GM21515 (cell line): ENCODE data around the gene DOP1A.

Source experiments
- ATAC-seq: cut with Tn5 transposase; IDR thresholded peaks from one replicate; pipeline ENCODE4 v1.9.1; 2021; ENCODE audit not compliant: unreplicated experiment

Gene DOP1A

DNA sequence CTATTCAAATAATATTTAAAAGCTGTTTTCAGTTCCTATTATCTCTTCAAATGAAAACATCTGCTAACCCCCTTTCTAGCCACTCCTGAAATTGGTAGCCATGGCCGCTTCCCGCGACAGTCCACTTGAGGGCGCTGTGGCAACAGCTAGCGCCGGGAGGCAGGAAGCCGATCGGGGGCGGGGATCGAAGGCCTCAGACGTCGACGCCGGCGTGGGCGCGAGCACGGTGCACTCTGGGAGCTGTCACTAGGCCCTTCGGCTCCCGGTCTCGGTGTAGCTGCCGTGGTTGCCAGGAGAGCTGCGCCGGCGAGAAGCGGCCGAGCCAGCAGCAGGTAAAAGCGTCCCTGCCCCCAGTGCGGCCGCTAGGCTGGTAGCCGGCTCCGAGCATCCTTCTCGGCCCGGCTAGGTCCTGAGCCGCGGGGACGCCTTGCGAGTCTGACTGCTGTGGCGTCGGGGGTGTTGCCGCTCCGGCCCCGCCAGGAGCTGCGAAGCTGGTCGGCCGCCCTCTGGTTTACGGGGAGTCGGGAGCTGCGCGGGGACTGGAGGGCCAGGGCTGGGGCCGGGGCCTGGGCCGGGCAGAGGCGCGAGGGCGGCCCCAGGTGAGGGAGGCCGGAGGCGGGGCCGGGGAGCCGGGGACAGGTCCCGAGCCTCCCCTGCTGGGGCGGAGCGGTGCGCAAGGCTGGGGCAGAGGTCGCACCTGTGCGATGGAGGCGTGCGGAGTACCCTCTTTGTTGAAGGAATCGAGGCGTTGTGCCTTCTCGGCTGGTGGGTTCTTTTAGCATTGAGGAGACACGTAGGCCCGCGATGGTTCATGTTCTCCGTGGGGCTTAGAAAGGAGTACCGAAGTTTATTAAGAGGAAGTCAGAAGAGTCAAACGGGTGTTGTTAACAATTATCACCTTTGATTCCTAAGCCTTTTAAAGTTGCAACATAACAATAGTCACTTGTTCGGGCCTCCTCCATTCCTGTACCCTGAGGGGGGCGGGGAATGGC is at the start of gene DOP1A:
TSS of gene DOP1A (plus strand) at position 224 of the 992 bp plus-strand sequence. CDS start 29,307 bp downstream, outside the sequence.
- peak; percentile 80 for ATAC-seq

DNA sequence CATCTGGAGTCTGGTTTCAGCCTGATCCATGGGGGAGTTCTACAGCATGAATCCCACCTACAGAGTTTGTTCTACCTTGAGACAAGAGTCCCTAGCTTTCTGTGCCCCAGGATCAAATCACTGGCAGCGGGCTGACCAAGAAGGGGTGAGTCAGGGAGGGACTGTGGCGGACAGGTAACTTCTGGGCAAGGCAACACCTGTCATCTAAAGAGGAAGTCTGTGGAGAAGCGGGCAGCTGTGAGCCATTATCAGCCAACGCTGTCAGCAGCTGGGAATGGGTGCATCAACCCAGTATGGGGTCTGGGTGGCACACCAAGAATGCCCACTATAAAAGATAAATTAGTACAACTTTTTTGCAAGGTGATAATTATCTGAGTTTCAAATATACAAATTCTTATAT is 47.7 kb upstream of the DOP1A start:
- no peak for ATAC-seq

- ATAC-seq, result no peak
These were observed 35.8 kb upstream of the DOP1A start for GRCh38 chr6:83031689-83032088.

DNA sequence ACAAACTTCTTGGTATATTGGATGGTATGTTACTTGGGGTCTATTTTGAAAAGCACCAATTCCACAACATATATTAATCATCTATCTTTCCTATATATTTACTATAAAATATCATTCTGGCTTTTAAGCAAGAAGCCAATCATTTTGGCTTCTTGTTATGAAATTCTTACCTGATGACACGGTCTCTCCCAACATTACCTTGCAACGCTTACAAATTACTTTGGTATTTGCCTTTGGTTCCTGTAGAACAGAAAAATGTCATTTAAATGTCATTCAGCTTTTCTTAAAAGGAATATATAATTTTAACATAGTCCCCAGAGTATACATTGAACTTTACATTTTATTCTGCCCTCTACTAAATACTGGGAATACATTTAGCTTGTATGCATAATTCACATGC is 29.2 kb upstream of the DOP1A start:
- ATAC-seq, result no peak

DNA sequence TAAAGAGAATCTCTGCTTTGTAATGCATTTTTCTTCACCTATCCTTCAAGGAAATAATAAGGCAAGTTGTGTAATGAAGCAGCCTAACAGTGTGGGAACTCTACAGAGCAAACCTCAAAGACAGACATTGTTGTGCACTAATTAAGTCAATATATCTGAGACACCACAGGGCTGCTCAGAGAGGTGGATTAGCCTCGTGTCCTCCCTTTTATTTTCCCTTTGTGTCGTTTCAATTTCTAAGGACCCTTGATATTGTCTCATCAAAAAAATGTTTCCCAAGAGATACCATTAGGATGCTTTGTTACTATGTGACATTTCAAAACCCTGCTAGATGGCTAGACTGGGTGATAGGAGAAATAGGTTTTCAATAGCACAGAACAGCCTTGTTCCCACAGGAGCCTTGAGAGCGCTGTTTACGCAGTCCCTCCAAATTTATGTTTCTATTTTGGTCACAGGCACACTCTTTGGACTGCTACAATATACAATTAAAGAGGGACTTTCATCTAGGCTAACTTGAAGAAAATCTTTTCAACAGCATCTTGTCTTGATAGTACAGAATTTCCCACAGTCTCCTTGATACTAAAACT is 24.9 kb upstream of the DOP1A start:
- no peak for ATAC-seq

DNA sequence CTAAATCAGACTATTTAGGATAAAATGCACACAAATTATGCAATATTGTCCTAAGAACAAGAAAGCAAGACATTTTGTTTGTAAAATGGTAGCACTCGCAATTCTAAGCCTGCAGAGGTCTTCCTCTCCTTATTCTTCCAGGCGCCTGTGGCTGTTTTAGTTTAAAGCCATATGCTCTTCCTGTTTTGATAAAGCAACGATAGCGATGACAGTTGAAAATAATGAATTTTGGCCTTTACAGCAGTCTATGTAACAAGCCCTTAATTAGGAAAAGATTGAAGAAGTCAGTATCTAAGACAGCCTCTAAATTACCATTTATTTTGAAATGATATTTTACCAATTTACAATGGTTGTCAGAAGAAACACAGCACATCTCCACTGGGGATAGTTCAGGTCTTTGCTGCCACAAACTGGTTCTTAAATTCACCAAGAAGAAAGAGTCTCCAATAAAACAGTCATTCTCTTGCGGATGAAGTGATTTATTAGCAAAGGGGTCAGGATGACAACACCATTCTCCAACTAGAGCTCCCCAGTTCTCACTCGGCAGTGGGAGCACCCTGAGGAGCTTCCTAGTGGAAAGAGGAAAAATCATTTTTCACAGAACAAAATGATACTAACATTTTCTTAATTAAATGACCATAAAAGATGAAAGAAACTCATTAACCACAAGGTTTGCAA is 23.2 kb upstream of the DOP1A start:
- ATAC-seq, result no peak

DNA sequence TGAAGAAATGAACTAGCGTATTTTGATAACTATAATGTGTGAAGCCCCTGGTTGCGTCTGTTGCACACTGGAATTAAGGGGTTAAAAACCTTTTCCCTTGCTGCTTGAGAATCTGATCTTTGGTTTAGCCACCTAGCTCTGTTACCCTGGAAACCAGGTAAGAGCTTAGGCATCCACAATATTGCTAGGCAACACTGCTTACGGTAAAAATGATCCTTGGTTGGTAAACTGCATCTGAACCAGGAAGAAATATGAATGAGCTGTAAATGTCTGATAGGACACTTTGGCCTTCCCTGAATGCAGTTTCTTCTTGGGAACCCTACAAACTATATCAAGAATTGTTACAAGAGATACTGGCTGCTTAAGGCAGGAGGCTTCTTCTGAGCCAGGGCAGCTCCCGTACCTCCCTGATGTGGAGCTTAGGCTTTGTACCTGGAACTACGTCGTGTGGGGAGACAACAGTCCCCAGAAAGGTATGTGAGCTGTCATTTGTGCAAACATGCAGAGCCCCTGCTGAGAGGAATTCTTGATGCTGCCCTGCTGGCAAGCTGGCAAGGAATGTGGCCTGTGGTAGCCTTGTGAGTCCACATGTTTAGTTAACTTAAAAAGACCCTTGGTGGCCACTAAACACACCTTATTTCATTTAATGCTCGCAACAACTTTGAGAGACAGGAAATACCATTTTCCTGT is 20.3 kb upstream of the DOP1A start:
- no peak for ATAC-seq

DNA sequence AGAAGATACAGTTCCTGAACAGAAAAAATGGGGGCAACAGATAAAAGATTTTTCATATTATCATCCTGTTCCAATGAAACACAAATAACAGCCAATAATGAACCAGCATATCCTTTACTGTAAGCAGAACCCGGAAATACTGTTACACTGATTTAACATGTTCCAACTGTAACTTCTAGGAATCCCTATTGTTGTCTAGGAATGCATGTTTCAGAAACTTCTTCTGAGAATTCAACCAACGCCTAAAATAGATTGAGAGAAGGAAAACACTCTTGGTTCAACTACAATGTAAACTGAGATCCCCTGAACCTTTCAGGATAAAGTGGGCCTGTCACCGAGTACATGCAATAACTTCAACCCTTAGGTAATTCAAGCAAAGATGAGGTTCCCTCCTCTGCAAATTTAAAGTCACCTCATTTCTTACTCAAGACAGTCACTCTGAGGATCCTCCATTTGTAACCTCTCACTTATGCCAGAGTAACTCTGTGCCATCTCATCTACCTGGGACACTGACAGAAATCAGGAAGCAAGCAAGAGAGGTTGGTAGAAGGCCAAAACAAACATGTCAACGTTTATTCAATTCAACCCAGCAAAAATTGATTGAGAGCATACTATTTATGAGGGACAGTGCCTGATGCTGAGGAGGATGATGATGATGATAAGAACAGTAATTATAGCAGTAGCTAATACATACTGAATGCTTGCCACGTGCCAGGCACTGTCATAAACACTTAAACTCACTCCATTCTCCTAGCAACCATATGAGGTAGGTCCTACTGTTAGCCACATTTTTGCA is 15.9 kb upstream of the DOP1A start:
- ATAC-seq, result no peak

GRCh38 chr6:83053678-83054077 is 13.8 kb upstream of the DOP1A start:
- no peak for ATAC-seq

GRCh38 chr6:83055366-83055964 is 12.0 kb upstream of the DOP1A start:
- ATAC-seq, result peak; percentile 40

- ATAC-seq, result peak; percentile 86
These were observed 9.7 kb upstream of the DOP1A start for GRCh38 chr6:83057705-83058321.

DNA sequence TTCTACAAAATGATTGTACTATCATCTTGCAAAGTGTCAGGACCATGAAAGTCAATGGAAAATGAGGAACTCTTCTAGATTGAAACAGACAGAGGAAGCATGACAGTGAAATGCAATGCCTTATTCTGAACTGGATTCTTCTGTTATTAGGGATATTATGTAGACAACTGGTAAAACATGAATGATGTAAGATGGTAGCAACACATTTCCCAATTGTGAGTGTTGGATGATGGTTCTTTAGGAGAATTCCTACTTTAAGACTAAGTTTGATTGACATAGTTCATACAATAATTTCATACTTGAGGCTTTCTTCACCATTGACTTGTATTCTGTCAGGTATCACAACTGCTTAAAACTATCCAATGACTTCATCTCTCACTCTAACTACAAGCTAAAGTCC is 6.3 kb upstream of the DOP1A start:
- no peak for ATAC-seq

- ATAC-seq, result no peak
These were observed 5.2 kb upstream of the DOP1A start for GRCh38 chr6:83062225-83062624.

- ATAC-seq, result peak; percentile 66
These were observed 1.8 kb upstream of the DOP1A start, which contains the start of gene UBE3D for GRCh38 chr6:83065511-83066192. Gene UBE3D (minus strand): TSS chr6:83065841. CDS start chr6:83065718, 123 bp downstream.

- ATAC-seq, result no peak
These were observed 1.1 kb downstream of the DOP1A start for GRCh38 chr6:83068616-83069015.

- ATAC-seq, result no peak
These were observed 2.2 kb downstream of the DOP1A start for GRCh38 chr6:83069633-83070032.

DNA sequence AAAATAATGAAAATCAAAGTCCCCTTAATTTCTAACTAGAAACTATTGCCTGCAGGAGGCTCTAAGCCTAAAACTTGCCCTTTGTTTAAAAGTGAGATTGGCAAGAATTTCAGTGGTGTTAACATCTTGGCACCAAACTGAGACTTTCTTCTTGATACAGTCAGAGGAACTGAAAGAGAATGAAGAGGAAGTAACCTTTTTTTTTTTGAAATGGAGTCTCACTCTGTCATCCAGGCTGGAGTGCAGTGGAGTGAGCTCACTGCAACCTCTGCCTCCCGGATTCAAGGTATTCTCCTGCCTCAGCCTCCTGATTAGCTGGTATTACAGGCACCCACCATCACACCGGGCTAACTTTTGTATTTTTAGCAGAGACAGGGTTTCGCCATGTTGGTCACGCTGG is 3.6 kb downstream of the DOP1A start:
- peak; percentile 47 for ATAC-seq

- no peak for ATAC-seq
These were observed 4.2 kb downstream of the DOP1A start for GRCh38 chr6:83071707-83072106.

- ATAC-seq, result no peak
These were observed 5.3 kb downstream of the DOP1A start for GRCh38 chr6:83072726-83073125.
